Smooth muscle cell (in vitro differentiated cells): ENCODE data around the gene NKAIN1. TPM values are rescaled to one million over a fixed set of nuclear protein-coding genes. Genes with fewer than 3 reads are reported as not detected.
A peak's percentile ranks its signal among the peaks of the same experiment; 100 is the strongest.
"Not testable (repeated sequence)": the region's sequence is repeated elsewhere in the genome, so short reads cannot be mapped to it uniquely, and the experiment has no call there.

Experiments used
- DNase-seq: peaks from one replicate; lab custom pipeline; 2025; ENCODE audit not compliant: unreplicated experiment; lab: John Stamatoyannopoulos, UW
- H2AFZ ChIP-seq: fragments of 200-600 bp; sonication (generic); 2 replicates; pipeline ENCODE4 v1.6.0; 2016; ENCODE audit warnings: antibody characterized with exemption, low read depth, mild to moderate bottlenecking
- H3F3A ChIP-seq: fragments of 200-600 bp; sonication (generic); 2 replicates; pipeline ENCODE4 v1.6.0; 2017; ENCODE audit warnings: antibody characterized with exemption, low read depth
- H3K27ac ChIP-seq: fragments of 200-600 bp; sonication (generic); 2 replicates; pipeline ENCODE4 v1.5.1; 2016; ENCODE audit warnings: low read depth, mild to moderate bottlenecking
- H3K27me3 ChIP-seq: fragments of 200-600 bp; sonication (generic); 2 replicates; pipeline ENCODE4 v1.6.1; 2016; ENCODE audit warnings: low read depth, mild to moderate bottlenecking
- H3K36me3 ChIP-seq: fragments of 200-600 bp; sonication (generic); 2 replicates; pipeline ENCODE4 v1.5.1; 2016; ENCODE audit warnings: low read depth
- H3K4me1 ChIP-seq: fragments of 200-600 bp; sonication (generic); 2 replicates; pipeline ENCODE4 v1.5.1; 2016; ENCODE audit warnings: low read depth
- H3K4me2 ChIP-seq: fragments of 200-600 bp; sonication (generic); 2 replicates; pipeline ENCODE4 v1.6.0; 2016; ENCODE audit warnings: mild to moderate bottlenecking
- H3K4me3 ChIP-seq: fragments of 200-600 bp; sonication (generic); 2 replicates; pipeline ENCODE4 v1.5.1; 2016; ENCODE audit warnings: mild to moderate bottlenecking
- H3K79me2 ChIP-seq: fragments of 200-600 bp; sonication (generic); 2 replicates; pipeline ENCODE4 v1.6.0; 2016; ENCODE audit warnings: low read depth, mild to moderate bottlenecking
- H3K9ac ChIP-seq: fragments of 200-600 bp; sonication (generic); 2 replicates; pipeline ENCODE4 v1.6.0; 2016; ENCODE audit warnings: low read depth
- H3K9me3 ChIP-seq: fragments of 200-600 bp; sonication (generic); replicated peaks from 2 replicates; pipeline ENCODE4 v1.5.1; 2016; ENCODE audit warnings: low read depth
- H4K20me1 ChIP-seq: fragments of 200-600 bp; sonication (generic); 2 replicates; pipeline ENCODE4 v1.6.0; 2016; ENCODE audit warnings: low read depth
- WGBS: methylation state at CpG from one replicate; pipeline ENCODE4 v1.1.7; 2016; ENCODE audit warnings: low lambda C conversion rate; 5-methylcytosine and 5-hydroxymethylcytosine counted together
- polyA plus RNA-seq: library from polyadenylated mRNA; unstranded; fragments of >200 nt; fragmentation: Nextera tagmentation; extraction: Ambion mirVana; gene quantifications from 2 replicates; pipeline ENCODE4 v1.2.1, GENCODE V29; 2016
- total RNA-seq: library from RNA; depleted of rRNA; stranded (reverse); fragments of >200 nt; gene quantifications from 2 replicates; pipeline ENCODE4 v1.2.3, GENCODE V29; 2014
- TF ChIP-seq, protein P1 (sequence below): fragments of 200-600 bp; sonication (generic); IDR thresholded peaks from 2 replicates; pipeline ENCODE4 v1.5.1; 2017; ENCODE audit warnings: borderline replicate concordance, mild to moderate bottlenecking, antibody characterized with exemption; ENCODE audit not compliant: insufficient read depth, poor library complexity, severe bottlenecking

NKAIN1 gene
- total and polyA plus RNA-seq, 2 experiments from 2014 or later: 0.39 TPM; not detected in 1

DNA sequence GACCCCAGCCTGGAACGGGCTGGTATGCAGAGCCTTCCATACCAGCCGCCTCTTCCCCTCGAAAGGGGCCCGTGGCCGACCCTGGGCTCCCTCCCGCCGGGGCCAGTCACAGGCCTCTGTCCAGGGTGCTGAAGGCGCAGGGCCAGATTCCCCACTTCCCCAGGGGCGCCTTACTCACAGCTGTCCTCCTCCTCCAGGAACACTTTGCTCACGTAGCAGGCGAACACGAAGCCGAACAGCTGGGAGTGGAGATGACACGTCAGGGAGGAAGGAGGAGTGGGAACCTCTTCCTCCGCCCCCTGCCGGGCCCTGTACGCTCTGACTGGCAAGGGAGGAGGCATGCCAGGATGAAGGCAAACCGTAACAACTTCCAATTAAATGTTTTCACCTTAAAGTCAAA is 57.3 kb downstream of the NKAIN1 start:
- Histone ChIP-seq H3K36me3 (no peaks in the 10 kb centered on the region), H4K20me1 (no peaks in the 10 kb centered on the region), H2AFZ (no peak overlapping the region), H3K27me3 (no peaks in the 10 kb centered on the region), H3K4me1 (no peaks in the 10 kb centered on the region), H3F3A (no peaks in the 10 kb centered on the region), H3K4me3 (peak overlapping the region; percentile 44), H3K27ac (no peak overlapping the region), H3K4me2 (peak overlapping the region; percentile 85), H3K9me3 (no peaks in the 10 kb centered on the region), H3K79me2 (no peaks in the 10 kb centered on the region), H3K9ac (no peak overlapping the region)
- DNase-seq: peak; percentile 70
- TF ChIP-seq, protein P1, sequence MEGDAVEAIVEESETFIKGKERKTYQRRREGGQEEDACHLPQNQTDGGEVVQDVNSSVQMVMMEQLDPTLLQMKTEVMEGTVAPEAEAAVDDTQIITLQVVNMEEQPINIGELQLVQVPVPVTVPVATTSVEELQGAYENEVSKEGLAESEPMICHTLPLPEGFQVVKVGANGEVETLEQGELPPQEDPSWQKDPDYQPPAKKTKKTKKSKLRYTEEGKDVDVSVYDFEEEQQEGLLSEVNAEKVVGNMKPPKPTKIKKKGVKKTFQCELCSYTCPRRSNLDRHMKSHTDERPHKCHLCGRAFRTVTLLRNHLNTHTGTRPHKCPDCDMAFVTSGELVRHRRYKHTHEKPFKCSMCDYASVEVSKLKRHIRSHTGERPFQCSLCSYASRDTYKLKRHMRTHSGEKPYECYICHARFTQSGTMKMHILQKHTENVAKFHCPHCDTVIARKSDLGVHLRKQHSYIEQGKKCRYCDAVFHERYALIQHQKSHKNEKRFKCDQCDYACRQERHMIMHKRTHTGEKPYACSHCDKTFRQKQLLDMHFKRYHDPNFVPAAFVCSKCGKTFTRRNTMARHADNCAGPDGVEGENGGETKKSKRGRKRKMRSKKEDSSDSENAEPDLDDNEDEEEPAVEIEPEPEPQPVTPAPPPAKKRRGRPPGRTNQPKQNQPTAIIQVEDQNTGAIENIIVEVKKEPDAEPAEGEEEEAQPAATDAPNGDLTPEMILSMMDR: peak; percentile 25
- 6% methylated on average over 16 of the region's 18 CpGs for WGBS

DNA sequence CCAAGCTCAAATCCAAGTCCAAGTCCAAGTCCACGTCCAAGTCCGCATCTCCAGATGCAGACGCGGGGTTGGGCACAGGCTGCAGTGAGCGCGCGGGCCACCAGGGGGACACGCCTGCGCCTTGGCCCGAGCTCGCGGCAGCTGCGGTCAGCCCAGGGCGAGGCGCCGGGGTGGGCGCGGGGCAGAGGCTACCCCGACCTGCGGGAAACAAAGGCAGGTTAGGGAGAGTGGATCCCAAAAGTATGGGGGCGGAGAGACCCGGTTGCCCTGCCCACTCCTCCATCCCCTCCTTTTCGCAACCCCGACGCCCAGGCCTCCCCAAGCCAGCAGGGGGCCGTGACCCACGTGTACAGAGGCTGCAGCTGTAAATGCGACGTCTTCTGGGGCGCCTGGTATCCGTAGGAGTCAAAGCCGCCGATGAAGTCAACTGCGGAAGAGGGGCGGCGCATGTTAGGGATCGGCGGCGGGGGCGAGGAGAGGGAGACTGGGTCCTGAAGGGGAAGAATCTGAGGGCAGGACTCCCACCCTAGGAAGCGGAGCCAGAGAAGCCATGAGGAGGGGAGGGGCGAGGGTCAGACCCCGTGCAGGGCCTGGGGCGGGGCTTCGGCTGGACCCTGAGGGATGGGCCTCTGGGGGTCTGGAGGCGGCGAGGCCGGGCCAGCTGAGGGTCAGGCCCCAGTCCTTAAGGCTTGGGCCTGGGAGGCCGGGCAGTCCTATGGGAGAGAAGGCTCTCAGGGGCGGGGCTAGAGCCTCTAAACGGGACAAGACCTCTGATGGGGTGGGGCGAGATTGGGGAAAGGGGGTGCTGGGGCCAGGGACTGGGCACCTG is 58.0 kb downstream of the NKAIN1 start:
- H3K27me3 ChIP-seq: no peaks in the 10 kb centered on the region
- 28% methylated on average over 32 of the region's 52 CpGs for WGBS
- H2AFZ ChIP-seq: no peak overlapping the region
- H3K4me2 ChIP-seq: peak overlapping the region; percentile 85
- no peak for DNase-seq
- H3K27ac ChIP-seq: no peak overlapping the region
- no peaks in the 10 kb centered on the region for H3F3A ChIP-seq
- H3K4me3 ChIP-seq: peak overlapping the region; percentile 44
- no peaks in the 10 kb centered on the region for H3K4me1 ChIP-seq
- H3K36me3 ChIP-seq: no peaks in the 10 kb centered on the region
- no peak overlapping the region for H3K9ac ChIP-seq
- TF ChIP-seq, protein P1: peak; percentile 82
- H4K20me1 ChIP-seq: no peaks in the 10 kb centered on the region
- H3K79me2 ChIP-seq: no peaks in the 10 kb centered on the region
- H3K9me3 ChIP-seq: no peaks in the 10 kb centered on the region

DNA sequence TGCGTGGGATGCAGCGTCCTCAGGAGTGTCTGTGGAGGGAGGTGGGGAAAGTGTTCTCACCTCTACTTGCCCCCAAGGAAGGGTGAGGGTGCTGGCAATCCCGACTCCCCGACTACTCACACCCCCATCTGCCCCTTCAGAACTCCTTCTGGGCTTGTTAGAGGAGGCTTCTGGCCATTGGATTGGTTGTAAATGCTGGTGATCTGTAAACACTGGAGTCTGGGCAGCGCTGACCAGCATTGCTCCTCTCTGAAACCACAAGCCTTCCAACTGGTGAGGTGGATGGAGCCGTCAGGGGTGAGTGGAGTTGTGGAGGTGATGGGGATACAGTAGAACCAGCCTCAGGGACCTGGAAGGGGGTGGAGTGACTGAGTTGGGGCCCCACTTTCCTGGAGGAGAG is 59.3 kb downstream of the NKAIN1 start:
- Histone ChIP-seq H3K9me3 (no peaks in the 10 kb centered on the region), H3K27me3 (no peaks in the 10 kb centered on the region), H3K27ac (no peak overlapping the region), H2AFZ (no peak overlapping the region), H3K4me2 (no peak overlapping the region), H3K9ac (no peak overlapping the region), H3K4me3 (no peak overlapping the region), H4K20me1 (no peaks in the 10 kb centered on the region), H3F3A (no peaks in the 10 kb centered on the region), H3K79me2 (no peaks in the 10 kb centered on the region), H3K4me1 (no peaks in the 10 kb centered on the region), H3K36me3 (no peaks in the 10 kb centered on the region)
- 83% methylated on average over 6 of the region's 6 CpGs for WGBS
- TF ChIP-seq, protein P1: no peak
- no peak for DNase-seq

DNA sequence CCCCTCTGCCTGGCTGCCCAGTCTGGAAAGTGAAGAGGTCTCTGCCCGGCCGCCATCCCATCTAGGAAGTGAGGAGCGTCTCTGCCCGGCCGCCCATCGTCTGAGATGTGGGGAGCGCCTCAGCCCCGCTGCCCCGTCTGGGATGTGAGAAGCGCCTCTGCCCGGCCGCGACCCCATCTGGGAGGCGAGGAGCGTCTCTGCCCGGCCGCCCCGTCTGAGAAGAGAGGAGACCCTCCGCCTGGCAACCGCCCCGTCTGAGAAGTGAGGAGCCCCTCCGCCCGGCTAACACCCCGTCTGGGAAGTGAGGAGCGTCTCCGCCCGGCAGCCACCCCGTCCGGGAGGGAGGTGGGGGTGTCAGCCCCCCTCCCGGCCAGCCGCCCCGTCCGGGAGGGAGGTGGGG is 63.4 kb downstream of the NKAIN1 start:
- H3K27me3 ChIP-seq, H3K9me3 ChIP-seq, H3K4me1 ChIP-seq, H3K4me2 ChIP-seq, H2AFZ ChIP-seq, DNase-seq, H3K9ac ChIP-seq, H3K4me3 ChIP-seq, H3K79me2 ChIP-seq, H3F3A ChIP-seq, H4K20me1 ChIP-seq, H3K36me3 ChIP-seq, H3K27ac ChIP-seq: not testable (repeated sequence)
- 94% methylated on average over 21 of the region's 33 CpGs for WGBS
